GM12864 (cell line): ENCODE data around the gene ACTL9.
A peak's percentile ranks its signal among the peaks of the same experiment; 100 is the strongest.
"Not testable (repeated sequence)": the region's sequence is repeated elsewhere in the genome, so short reads cannot be mapped to it uniquely, and the experiment has no call there.

Experiments used
- DNase-seq: peaks from one replicate; pipeline ENCODE4 v3.0.0-alpha.2; 2011; ENCODE audit warnings: low read depth
- H3K4me3 ChIP-seq: 2 replicates; pipeline ENCODE4 v1.5.1; 2011; ENCODE audit warnings: mild to moderate bottlenecking, low read depth, low read length, control low read depth
- TF ChIP-seq, protein P1 (sequence below): IDR thresholded peaks from 2 replicates; pipeline ENCODE4 v1.5.1; 2011; ENCODE audit warnings: low read depth, mild to moderate bottlenecking, moderate library complexity, low read length, control low read depth, inconsistent platforms; ENCODE audit errors: missing control alignments

ACTL9 gene

GRCh38 chr19:8705742-8706141, 7.1 kb upstream of the ACTL9 start:
- H3K4me3 ChIP-seq, result no peak overlapping the region
- no peak for DNase-seq
- TF ChIP-seq, protein P1, sequence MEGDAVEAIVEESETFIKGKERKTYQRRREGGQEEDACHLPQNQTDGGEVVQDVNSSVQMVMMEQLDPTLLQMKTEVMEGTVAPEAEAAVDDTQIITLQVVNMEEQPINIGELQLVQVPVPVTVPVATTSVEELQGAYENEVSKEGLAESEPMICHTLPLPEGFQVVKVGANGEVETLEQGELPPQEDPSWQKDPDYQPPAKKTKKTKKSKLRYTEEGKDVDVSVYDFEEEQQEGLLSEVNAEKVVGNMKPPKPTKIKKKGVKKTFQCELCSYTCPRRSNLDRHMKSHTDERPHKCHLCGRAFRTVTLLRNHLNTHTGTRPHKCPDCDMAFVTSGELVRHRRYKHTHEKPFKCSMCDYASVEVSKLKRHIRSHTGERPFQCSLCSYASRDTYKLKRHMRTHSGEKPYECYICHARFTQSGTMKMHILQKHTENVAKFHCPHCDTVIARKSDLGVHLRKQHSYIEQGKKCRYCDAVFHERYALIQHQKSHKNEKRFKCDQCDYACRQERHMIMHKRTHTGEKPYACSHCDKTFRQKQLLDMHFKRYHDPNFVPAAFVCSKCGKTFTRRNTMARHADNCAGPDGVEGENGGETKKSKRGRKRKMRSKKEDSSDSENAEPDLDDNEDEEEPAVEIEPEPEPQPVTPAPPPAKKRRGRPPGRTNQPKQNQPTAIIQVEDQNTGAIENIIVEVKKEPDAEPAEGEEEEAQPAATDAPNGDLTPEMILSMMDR, result no peak

DNA sequence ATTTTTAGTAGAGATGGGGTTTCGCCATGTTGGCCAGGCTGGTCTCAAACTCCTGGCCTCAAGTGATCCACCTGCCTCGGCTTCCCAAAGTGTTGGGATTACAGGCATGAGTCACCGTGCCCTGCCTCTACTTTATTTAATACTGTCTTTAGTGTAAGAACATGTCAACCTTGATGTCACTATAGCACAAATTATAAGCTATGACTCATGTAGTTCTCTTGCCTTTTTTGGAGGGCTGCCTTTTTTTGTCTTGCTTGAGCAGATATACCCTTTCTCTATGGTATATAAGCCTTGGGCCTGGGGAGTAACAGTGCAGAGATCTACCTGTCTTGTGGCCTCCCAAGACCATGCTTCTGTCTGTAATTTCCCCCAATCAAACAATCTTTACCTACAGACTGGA, 6.7 kb upstream of the ACTL9 start:
- H3K4me3 ChIP-seq, DNase-seq: not testable (repeated sequence)

GRCh38 chr19:8703223-8703622, 4.6 kb upstream of the ACTL9 start:
- TF ChIP-seq, protein P1, result no peak
- H3K4me3 ChIP-seq, result no peak overlapping the region
- DNase-seq, result no peak

- no peak overlapping the region for H3K4me3 ChIP-seq
- TF ChIP-seq, protein P1, result no peak
- no peak for DNase-seq
These were observed 3.8 kb upstream of the ACTL9 start for GRCh38 chr19:8702350-8702749.

GRCh38 chr19:8700956-8701355, 2.4 kb upstream of the ACTL9 start:
- DNase-seq, result no peak
- H3K4me3 ChIP-seq, result no peak overlapping the region
- TF ChIP-seq, protein P1, result no peak

DNA sequence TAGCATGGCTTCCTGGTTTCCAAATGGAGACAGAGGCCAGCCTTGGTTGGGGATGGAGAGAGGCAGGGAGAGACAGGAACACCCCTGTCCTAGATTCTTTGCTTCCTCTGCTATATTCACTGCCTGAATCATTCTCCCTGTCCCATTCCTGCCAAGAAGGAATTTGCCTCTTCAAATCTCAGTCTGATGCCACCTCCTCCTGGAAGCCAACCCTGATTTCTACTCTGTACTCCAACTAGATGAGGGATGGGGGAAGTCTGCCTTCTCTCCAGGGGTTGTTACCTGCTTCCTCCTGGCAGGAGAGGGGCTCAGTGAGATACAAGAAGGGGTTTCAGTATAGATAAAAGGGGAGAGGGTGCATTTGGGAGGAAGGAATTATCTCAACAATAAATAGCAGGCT, 1.3 kb upstream of the ACTL9 start:
- no peak for DNase-seq
- TF ChIP-seq, protein P1, result no peak

DNA sequence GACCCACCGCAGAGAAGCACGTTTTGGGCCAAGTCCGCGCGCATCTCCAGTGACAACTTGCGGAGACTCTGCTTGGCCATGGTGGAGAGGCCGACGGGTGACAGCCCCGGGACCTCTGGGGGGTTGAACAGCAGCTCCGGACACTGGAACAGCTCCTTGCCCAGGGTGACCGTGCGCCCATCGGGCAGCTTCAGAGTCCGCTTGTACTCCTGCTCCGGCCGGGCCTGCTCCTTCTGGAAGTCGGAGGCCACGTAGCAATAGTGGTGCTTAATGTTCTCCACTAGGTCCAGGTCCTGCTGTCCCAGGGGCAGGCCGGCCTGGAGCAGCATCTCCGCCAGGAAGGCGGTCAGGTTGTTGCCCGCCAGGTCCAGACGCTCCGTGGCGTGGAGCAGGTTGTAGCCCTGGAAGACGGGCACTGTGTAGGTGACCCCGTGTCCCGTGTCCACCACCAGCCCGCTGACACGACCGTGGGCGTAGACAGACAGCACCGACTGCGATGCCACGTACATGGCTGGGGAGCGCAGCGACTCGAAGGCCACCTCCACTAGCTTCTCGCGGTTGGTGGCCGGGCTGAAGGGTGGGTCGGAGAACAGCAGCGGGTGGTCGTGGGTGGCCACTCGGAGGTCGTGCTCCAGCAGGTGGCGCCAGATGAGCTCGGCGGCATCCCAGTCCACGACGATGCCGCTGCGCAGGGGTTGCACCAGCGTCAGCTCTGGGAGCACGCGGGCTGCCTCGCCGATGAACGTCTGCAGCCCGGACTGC, 743 bp downstream of the ACTL9 start:
- no peak for DNase-seq
- H3K4me3 ChIP-seq, result no peak overlapping the region
- TF ChIP-seq, protein P1, result peak; percentile 10

More for the DNA sequence above, 1.3 kb upstream of the ACTL9 start:
- no peak overlapping the region for H3K4me3 ChIP-seq
